Kidney (tissue), 14 donors: Measurements from ENCODE around the gene ARHGAP26. TPM values are rescaled to one million over a fixed set of nuclear protein-coding genes. Genes with fewer than 3 reads are reported as not detected.
A peak's percentile ranks its signal among the peaks of the same experiment; 100 is the strongest.

ENCODE experiments used
- DNase-seq, 5 donors: peaks; one replicate each; pipeline ENCODE4 v3.0.0-alpha.2; 2013 to 2020
- FAIRE-seq: peaks from 2 replicates; lab custom pipeline; 2012; peaks lifted over from hg19 to GRCh38; lab: Jason Lieb, UNC
- H3K27ac ChIP-seq, 2 donors: one replicate each; pipeline ENCODE4 v1.7.0; 2013; ENCODE audit warnings: low read depth in 2 of 2, low read length in 2 of 2, inconsistent platforms in 1 of 2
- H3K27me3 ChIP-seq: one replicate; pipeline ENCODE4 v1.7.1; 2013; ENCODE audit warnings: low read length, inconsistent platforms; ENCODE audit not compliant: control insufficient read depth, insufficient read depth
- H3K36me3 ChIP-seq, 3 donors: one replicate each; pipeline versions ENCODE4 v1.7.0 to v1.7.1; 2013; ENCODE audit warnings: low read length in 3 of 3, control low read depth in 1 of 3, inconsistent platforms in 1 of 3; ENCODE audit not compliant: insufficient read depth in 3 of 3, control insufficient read depth in 2 of 3
- H3K4me1 ChIP-seq, 3 donors: one replicate each; pipeline versions ENCODE4 v1.7.0 to v1.7.1; 2013; ENCODE audit warnings: low read length in 3 of 3, inconsistent platforms in 1 of 3, low read depth in 1 of 3; ENCODE audit not compliant: control insufficient read depth in 2 of 3, insufficient read depth in 2 of 3
- H3K4me3 ChIP-seq, 3 donors: one replicate each; pipeline versions ENCODE4 v1.7.0 to v1.8.1; 2013; ENCODE audit warnings: low read length in 3 of 3, control low read depth in 1 of 3, inconsistent platforms in 1 of 3
- H3K9ac ChIP-seq, 3 donors: one replicate each; pipeline versions ENCODE4 v1.7.0 to v1.7.1; 2013; ENCODE audit warnings: low read length in 3 of 3, control low read depth in 1 of 3, inconsistent platforms in 1 of 3
- H3K9me3 ChIP-seq, 3 donors: one replicate each; pipeline versions ENCODE4 v1.7.0 to v1.7.1; 2013; ENCODE audit warnings: low read length in 3 of 3, control low read depth in 1 of 3, inconsistent platforms in 1 of 3; ENCODE audit not compliant: control insufficient read depth in 2 of 3, insufficient read depth in 1 of 3
- CTCF ChIP-seq: IDR thresholded peaks from 3 replicates; pipeline ENCODE4 v1.5.1; 2012; ENCODE audit warnings: mild to moderate bottlenecking, moderate library complexity, borderline replicate concordance; ENCODE audit not compliant: insufficient read depth; ENCODE audit errors: extremely low read depth
- intact Hi-C: fragments of 100-400 bp; cut with DNase I; formaldehyde crosslinking; loops from one replicate; pipeline ENCODE4 v1.11.1; 2022
- polyA plus RNA-seq: library from polyadenylated mRNA; stranded (reverse); fragments of 350-450 nt; fragmentation: Illumina TruSeq; extraction: RNeasy Lipid Tissue Mini Kit (QIAGEN cat#74804); gene quantifications from one replicate; pipeline ENCODE4 v1.2.3, GENCODE V29; 2014; ENCODE audit warnings: low read depth, low replicate concordance; ENCODE audit not compliant: insufficient read depth
- total RNA-seq: library from RNA; stranded (reverse); fragmentation: NEBNext Ultra II Directional; extraction: Animal tissue kit (Norgen Biotek cat#: 25700); gene quantifications from one replicate; pipeline ENCODE4 v1.2.1, GENCODE V29; 2021
- donor health status: control.
- donor health status: control.
- donor health status: control.
- donor health status: control.
- donor health status: control.
- donor health status: DM: yes; HTN: yes; CAD: no.
- donor health status: Normal renal cell carcinoma (clear cell type).

Gene ARHGAP26
- total and polyA plus RNA-seq, 2 donors from 2014 or later, result 2.5 to 85.7 TPM

GRCh38 chr5:143051244-143052058, 281.3 kb downstream of the ARHGAP26 start:
- Histone ChIP-seq H3K9me3 (no peaks in the 10 kb centered on the region), H3K27ac (peak overlapping the region; percentile 59 to 60), H3K36me3 (no peaks in the 10 kb centered on the region), H3K4me3 (no peak overlapping the region), H3K9ac (no peak overlapping the region), H3K27me3 (no peaks in the 10 kb centered on the region), H3K4me1 (peaks cover 4 to 8% (median 4%) of the 10 kb centered on the region in 3 donors)
- no peak for TF ChIP-seq CTCF
- FAIRE-seq, result peak; percentile 79
- intact Hi-C loops, result no loop called here
- DNase-seq, result peak in 3 of 5 donors; percentile 21 to 88 (median 83)

GRCh38 chr5:143052967-143053682, 282.9 kb downstream of the ARHGAP26 start:
- Histone ChIP-seq H3K27ac (no peak overlapping the region), H3K9ac (no peak overlapping the region), H3K36me3 (peaks cover 0 to 4% (median 2%) of the 10 kb centered on the region in 3 donors), H3K27me3 (no peaks in the 10 kb centered on the region), H3K4me1 (peaks cover 4 to 8% (median 4%) of the 10 kb centered on the region in 3 donors), H3K9me3 (no peaks in the 10 kb centered on the region), H3K4me3 (no peak overlapping the region)
- no peak for DNase-seq
- intact Hi-C loops, result no loop called here
- no peak for FAIRE-seq
- TF ChIP-seq CTCF, result no peak

GRCh38 chr5:143053780-143054179, 283.6 kb downstream of the ARHGAP26 start:
- no peaks in the 10 kb centered on the region for H3K27me3 ChIP-seq
- H3K27ac ChIP-seq, result no peak overlapping the region
- no peak overlapping the region for H3K4me3 ChIP-seq
- FAIRE-seq (peak; percentile 11), DNase-seq (no peak)
- H3K4me1 ChIP-seq, result peaks cover 4 to 8% (median 4%) of the 10 kb centered on the region in 3 donors
- H3K9ac ChIP-seq, result no peak overlapping the region
- H3K9me3 ChIP-seq, result no peaks in the 10 kb centered on the region
- TF ChIP-seq CTCF, result no peak
- intact Hi-C loops, result no loop called here
- H3K36me3 ChIP-seq, result peaks cover 0 to 4% (median 2%) of the 10 kb centered on the region in 3 donors
